Skin of body (tissue), 2 donors: ENCODE measurements around the gene CCDC142. TPM values are rescaled to one million over a fixed set of nuclear protein-coding genes. Genes with fewer than 3 reads are reported as not detected.

Experiments
- DNase-seq: peaks from one replicate; lab custom pipeline; 2025; lab: John Stamatoyannopoulos, UW
- total RNA-seq: library from RNA; depleted of rRNA; stranded (reverse); fragments of >200 nt; gene quantifications from one replicate; pipeline ENCODE4 v1.2.3, GENCODE V29; 2014

Gene CCDC142
- total RNA-seq, 1 donor from 2014 or later = 17.5 TPM

DNA sequence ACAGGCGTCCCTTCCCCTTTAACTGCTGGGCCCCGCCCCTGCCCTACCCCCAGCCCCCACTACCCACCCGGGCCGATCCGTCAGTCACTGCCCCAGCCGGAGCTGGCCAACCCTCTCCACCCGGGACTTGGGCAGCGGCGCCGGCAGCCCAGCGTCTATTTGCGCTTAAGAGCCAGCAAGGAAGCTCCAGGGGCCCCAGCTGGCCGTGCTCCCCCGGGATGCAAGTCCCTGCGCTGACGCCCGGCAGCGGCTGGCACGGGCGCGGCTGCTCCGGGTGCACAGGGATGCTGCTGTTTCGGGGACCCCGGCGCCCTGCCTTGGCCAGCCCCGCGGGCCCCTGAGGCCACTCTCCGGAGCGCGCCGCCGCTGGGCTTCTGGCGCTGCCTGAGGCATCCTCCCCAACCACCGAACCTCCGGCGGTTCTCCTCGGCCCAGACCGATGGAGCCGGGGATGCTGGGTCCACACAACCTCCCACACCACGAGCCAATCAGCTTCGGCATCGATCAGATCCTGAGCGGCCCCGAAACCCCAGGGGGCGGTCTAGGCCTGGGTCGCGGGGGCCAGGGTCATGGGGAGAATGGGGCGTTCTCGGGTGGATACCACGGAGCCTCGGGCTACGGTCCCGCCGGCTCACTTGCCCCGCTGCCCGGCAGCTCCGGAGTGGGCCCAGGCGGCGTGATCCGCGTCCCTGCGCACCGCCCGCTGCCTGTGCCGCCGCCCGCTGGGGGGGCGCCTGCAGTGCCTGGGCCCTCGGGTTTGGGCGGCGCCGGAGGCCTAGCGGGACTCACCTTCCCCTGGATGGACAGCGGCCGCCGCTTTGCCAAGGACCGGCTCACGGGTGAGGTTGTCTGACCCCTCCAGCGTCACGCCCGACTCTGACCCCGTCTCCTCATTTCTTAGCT is 31.8 kb upstream of the CCDC142 start, which contains the start of gene TLX2:
Gene TLX2, plus strand, starts transcription at position 83 of the 903 bp plus-strand sequence. Its CDS starts 357 bp downstream, at position 440.
- no peak for DNase-seq

DNA sequence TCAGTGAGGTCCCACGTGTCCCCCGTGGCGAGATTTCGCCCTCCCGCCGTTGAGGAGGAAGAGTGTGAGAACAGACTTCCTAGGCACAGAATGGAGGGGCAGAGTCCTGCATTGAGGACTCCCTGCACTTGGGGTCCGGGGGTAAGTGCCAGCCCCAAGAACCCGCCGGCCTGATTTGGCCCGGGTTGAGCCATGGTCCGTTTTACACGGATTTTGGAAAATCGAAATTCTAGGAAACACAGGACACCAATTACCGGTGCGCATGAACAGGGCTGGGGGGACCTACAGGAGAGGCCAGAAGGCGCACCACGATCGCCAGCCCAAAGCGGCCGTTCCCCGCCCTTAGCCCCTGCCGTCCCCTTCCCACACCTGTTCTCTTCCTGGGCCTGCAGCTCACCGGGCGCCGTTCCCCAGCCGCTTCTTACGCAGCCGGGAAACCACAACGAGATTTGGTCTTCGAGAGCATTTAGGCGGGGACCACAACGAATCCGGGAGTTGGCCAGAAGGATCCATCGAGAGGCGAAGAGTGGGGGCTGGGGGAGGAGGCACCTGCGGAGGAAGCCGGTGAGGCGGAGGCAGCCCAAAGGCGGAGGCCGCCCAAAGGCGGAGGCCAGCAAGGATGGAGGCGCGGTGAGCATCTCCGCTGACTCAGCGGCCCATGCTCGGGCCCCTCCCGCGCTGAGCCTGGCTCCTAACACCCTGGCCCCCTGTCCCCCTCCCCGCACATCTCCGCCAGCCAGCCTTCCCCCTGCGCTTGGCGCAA is 31.0 kb upstream of the CCDC142 start:
- no peak for DNase-seq

GRCh38 chr2:74512744-74513604 is 30.2 kb upstream of the CCDC142 start:
- DNase-seq = no peak

GRCh38 chr2:74511104-74511989 is 28.5 kb upstream of the CCDC142 start:
- DNase-seq = no peak

DNA sequence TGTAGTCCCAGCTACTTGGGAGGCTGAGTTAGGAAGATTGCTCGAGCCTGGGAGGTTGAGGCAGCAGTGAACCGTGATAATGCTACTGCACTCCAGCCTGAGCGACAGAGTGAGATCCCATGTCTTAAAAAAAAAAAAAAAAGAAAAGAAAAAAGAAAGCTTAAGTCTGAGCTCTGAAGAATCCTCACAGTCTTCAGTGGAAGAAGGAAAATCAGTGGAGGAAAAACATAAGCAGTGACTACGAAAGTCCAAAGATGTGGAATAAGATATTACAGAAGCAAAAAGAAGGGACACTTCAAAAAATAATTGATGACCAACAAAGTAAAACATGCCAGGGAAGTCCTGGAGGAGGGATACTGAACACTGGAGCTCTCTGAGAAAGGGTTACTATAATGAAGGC is 27.5 kb upstream of the CCDC142 start:
- DNase-seq = no peak

- peak; percentile 80 for DNase-seq
These were observed 25.2 kb upstream of the CCDC142 start for GRCh38 chr2:74507926-74508520.

DNA sequence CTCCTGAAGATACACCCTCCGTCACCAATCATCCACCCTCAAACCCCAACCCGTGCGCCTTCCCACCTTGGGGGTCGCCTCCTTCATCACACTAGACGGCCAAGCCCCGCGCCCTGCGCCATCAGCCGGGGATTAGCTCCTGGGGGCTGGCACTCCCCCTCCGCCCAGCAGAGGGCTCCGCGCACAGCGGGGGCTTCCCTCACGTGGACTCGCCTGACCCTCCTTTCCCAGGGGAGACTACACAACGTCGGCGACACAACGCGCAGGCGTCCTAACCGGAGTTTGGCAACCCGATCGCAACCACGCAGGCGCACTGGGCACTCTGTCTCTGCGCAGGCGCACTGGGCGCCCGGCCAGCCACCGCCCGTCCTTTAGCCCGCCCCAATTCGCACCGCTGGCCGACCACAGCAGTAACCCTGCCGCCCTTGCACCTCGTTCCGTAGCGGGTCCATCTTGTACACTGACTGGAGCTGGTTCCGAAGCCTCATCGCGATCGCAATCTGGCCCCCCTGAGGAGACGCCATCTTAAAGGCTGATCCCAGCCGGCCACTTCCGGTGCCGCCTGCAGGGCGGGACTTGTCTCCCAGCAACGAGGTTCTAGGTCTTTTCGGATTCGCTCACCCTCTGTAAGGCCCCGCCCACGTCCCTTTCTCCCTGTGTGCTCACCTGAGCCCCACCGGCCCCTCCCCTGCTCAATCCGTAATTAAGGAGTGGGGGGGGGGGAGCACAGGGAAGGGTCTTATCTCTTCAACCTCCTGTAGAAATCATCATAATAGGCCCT is 24.5 kb upstream of the CCDC142 start, which contains the start of gene PCGF1:
Gene PCGF1, minus strand, starts transcription at position 551 of the 781 bp plus-strand sequence. Its CDS starts 27 bp downstream, at position 524.
- peak; percentile 98 for DNase-seq

GRCh38 chr2:74505448-74506246 is 22.8 kb upstream of the CCDC142 start:
- DNase-seq = no peak

DNA sequence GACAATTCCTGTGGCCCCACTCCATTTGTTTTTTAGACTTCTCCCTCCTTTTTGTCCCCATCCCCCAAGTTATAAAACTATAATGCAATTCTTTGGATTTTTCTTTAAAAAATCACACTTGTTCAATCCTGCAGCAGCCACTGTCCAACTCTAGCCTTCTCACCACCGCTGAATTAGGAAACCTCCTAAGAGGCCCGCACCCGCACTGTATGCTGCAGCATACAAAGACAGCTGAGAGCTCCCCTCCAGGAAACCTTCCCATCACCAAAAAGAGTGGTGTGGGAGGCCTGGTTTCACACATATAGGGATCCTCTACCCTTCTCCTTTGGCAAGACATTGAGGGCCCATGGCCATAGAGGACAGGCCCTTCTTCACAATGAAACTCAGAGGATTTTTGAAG is 21.8 kb upstream of the CCDC142 start:
- DNase-seq = no peak

- DNase-seq = no peak
These were observed 21.0 kb upstream of the CCDC142 start for GRCh38 chr2:74503506-74504475.

DNA sequence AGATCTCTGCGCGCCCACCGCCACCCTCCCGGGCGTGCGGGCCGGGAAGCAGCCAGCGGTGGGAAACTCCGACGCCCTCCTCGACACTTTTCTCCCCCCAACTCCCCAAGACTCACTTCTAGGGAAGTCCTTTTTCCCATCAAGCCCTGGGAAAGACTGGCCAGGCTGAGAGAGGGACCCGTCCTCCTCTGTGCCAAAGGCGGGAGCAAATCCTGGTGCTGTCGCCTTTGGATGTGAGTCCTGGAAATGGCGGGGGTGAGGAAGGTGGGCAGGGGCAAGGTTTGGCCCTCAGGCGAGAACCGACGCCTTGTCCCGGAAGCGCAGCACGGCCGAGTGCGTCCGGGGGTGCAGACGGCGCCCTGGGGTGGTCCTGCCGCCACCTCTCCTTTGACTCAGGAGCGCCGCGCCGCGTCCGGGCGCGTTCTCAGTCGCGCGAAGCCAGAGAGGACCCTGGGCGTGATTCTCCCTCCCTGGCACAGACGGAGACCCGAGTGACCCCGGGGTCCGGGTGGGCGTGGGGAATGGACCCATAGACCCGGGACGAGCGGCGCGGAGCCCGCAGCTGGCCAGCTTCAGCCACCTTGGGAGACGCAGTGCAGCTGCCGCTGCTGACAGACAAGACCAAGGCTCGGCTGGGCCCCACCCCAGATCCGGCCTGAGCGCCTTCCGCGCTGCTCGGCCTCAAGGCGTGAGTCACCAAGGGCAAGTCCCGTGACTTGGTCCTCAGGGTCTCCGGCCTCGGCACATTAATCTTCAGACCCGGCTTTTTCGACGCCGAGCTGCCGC is 20.1 kb upstream of the CCDC142 start:
- DNase-seq = peak; percentile 21

GRCh38 chr2:74502147-74502719 is 19.4 kb upstream of the CCDC142 start:
- no peak for DNase-seq

- no peak for DNase-seq
These were observed 18.7 kb upstream of the CCDC142 start for GRCh38 chr2:74501335-74502071.

GRCh38 chr2:74500578-74500946 is 17.8 kb upstream of the CCDC142 start:
- DNase-seq = no peak

DNA sequence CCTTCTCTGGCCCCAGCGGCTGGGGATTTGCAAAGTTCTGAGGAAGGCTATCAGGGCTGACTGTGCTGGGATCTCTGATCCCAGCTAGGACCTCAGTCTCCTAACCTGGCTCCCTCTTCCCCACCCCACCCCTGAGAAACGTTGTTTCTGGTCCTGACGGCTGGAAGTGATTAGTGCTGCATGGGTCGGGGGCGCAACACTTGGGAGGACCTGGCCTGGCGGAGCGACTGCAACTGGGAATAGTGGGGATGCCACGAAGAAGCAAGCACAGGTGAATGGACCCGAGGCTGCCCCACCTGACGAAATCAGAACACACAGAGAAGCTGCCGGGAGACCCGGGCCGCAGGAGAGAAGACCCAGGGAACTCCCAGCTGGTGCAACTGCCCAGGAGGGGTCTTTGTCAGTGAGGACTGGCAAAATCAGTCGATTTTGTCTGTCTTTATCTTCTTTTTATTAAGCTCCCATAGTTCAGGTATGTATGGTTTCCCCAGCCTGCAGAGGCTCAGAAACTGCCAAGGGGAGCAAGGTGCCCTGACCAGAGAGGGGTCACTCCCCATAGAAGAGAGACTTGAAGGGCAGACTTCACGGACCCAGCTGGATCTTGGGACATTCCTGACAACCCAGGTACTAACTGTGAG is 17.3 kb upstream of the CCDC142 start:
- DNase-seq = no peak
